H1 (cell line): Measurements from ENCODE around the gene MEIOB. TPM values are rescaled to one million over a fixed set of nuclear protein-coding genes. Genes with fewer than 3 reads are reported as not detected.

Experiments
- CTCF ChIA-PET: fragments of 300-600 bp; sonication (Branson Sonifier 250); formaldehyde crosslinking; loops from one replicate; lab custom pipeline; 2021; ENCODE audit not compliant: partially characterized antibody; lab: Charles Lee
- POLR2A ChIA-PET: fragments of 300-600 bp; sonication (Branson Sonifier 250); formaldehyde crosslinking; loops from one replicate; lab custom pipeline; 2021; ENCODE audit warnings: inconsistent platforms; ENCODE audit not compliant: partially characterized antibody; lab: Charles Lee
- DNase-seq, 2 experiments: peaks; one replicate each; pipeline versions ENCODE4 v3.0.0 to v3.0.0-alpha.2; 2010 to 2022; ENCODE audit warnings: low spot score in 2 of 2, low read depth in 1 of 2, mixed read lengths in 1 of 2
- FAIRE-seq: peaks from 2 replicates; lab custom pipeline; 2011; peaks lifted over from hg19 to GRCh38; lab: Jason Lieb, UNC
- H2AFZ ChIP-seq: 2 replicates; pipeline ENCODE4 v1.8.1; 2012; ENCODE audit warnings: low read length, inconsistent platforms
- H2AK5ac ChIP-seq: 2 replicates; pipeline ENCODE4 v1.6.1; 2013; ENCODE audit warnings: low read depth, low read length
- H2BK120ac ChIP-seq: replicated peaks from 2 replicates; pipeline ENCODE3; 2013; ENCODE audit warnings: low read depth, low read length, inconsistent platforms
- H2BK12ac ChIP-seq: 2 replicates; pipeline ENCODE4 v1.6.1; 2013; ENCODE audit warnings: low read depth, low read length
- H2BK15ac ChIP-seq: 2 replicates; pipeline ENCODE4 v1.6.1; 2013; ENCODE audit warnings: low read length
- H2BK20ac ChIP-seq: 2 replicates; pipeline ENCODE4 v1.6.1; 2013; ENCODE audit warnings: low read length
- H2BK5ac ChIP-seq: 2 replicates; pipeline ENCODE4 v1.6.1; 2013; ENCODE audit warnings: low read depth, low read length
- H3K14ac ChIP-seq: 2 replicates; pipeline ENCODE4 v1.6.1; 2013; ENCODE audit warnings: inconsistent platforms; ENCODE audit not compliant: insufficient read length
- H3K18ac ChIP-seq: 2 replicates; pipeline ENCODE4 v1.6.1; 2013; ENCODE audit warnings: low read length; ENCODE audit errors: extremely low read depth
- H3K23ac ChIP-seq: 2 replicates; pipeline ENCODE4 v1.6.1; 2013; ENCODE audit warnings: inconsistent platforms; ENCODE audit not compliant: insufficient read length
- H3K23me2 ChIP-seq: 2 replicates; pipeline ENCODE4 v1.6.1; 2013; ENCODE audit warnings: low read depth, low read length
- H3K27ac ChIP-seq: 2 replicates; pipeline ENCODE4 v1.6.1; 2011; ENCODE audit warnings: low read depth, low read length, inconsistent platforms
- H3K27me3 ChIP-seq, 4 experiments: replicated peaks in 1 of 4; 1 replicate in 1 of 4; 2 replicates in 3 of 4; pipeline versions ENCODE4 v1.6.1 to v1.8.1; 2011 to 2013; ENCODE audit warnings: low read length in 3 of 4, mild to moderate bottlenecking in 3 of 4, inconsistent platforms in 2 of 4, mixed read lengths in 2 of 4, moderate library complexity in 1 of 4; ENCODE audit not compliant: control insufficient read depth in 3 of 4, insufficient read depth in 3 of 4; ENCODE audit errors: extremely low read depth in 1 of 4
- H3K36me3 ChIP-seq, 4 experiments: 2 replicates each; pipeline versions ENCODE4 v1.6.1 to v1.8.1; 2011 to 2013; ENCODE audit warnings: mild to moderate bottlenecking in 4 of 4, low read length in 3 of 4, moderate library complexity in 2 of 4, control low read depth in 1 of 4, inconsistent platforms in 1 of 4; ENCODE audit not compliant: insufficient read depth in 4 of 4, control insufficient read depth in 2 of 4
- H3K4ac ChIP-seq: replicated peaks from 2 replicates; pipeline ENCODE3; 2013; ENCODE audit warnings: low read length, low read depth, mixed read lengths, inconsistent platforms; ENCODE audit not compliant: insufficient read length
- H3K4me1 ChIP-seq, 4 experiments: replicated peaks in 1 of 4; 1 replicate in 1 of 4; 2 replicates in 3 of 4; pipeline versions ENCODE4 v1.6.1 to v1.8.1; 2011 to 2013; ENCODE audit warnings: low read length in 3 of 4, inconsistent platforms in 2 of 4, mixed read lengths in 1 of 4; ENCODE audit not compliant: insufficient read depth in 4 of 4, control insufficient read depth in 3 of 4
- H3K4me2 ChIP-seq, 2 experiments: 2 replicates each; pipeline versions ENCODE4 v1.6.1 to v1.8.1; 2011 to 2013; ENCODE audit warnings: low read depth in 2 of 2, low read length in 2 of 2, control low read depth in 1 of 2, inconsistent platforms in 1 of 2, mild to moderate bottlenecking in 1 of 2; ENCODE audit not compliant: insufficient read depth in 1 of 2
- H3K4me3 ChIP-seq, 4 experiments: fragments of 200-600, 300-600 bp in 1 of 4; sonication (generic), shearing (Covaris generic), sonication (Bioruptor Twin) in 1 of 4; 2 replicates each; pipeline versions ENCODE4 v1.5.1 to v1.8.1; 2011 to 2016; ENCODE audit warnings: low read length in 4 of 4, low read depth in 3 of 4, control low read depth in 2 of 4, inconsistent platforms in 2 of 4, mild to moderate bottlenecking in 2 of 4, mixed read lengths in 1 of 4, moderate library complexity in 1 of 4; ENCODE audit not compliant: insufficient read depth in 2 of 4; ENCODE audit errors: extremely low read depth in 1 of 4
- H3K56ac ChIP-seq: replicated peaks from 2 replicates; pipeline ENCODE3; 2013; ENCODE audit warnings: low read depth, mild to moderate bottlenecking, mixed read lengths, low read length, inconsistent platforms; ENCODE audit not compliant: insufficient read length
- H3K79me1 ChIP-seq: 2 replicates; pipeline ENCODE4 v1.6.1; 2013; ENCODE audit warnings: low read depth, low read length, control low read depth
- H3K79me2 ChIP-seq, 2 experiments: 2 replicates each; pipeline versions ENCODE4 v1.6.1 to v1.8.1; 2012 to 2013; ENCODE audit warnings: low read length in 2 of 2, mild to moderate bottlenecking in 2 of 2, inconsistent platforms in 1 of 2; ENCODE audit not compliant: insufficient read depth in 2 of 2, control insufficient read depth in 1 of 2
- H3K9ac ChIP-seq, 4 experiments: replicated peaks in 1 of 4; 1 replicate in 1 of 4; 2 replicates in 3 of 4; pipeline versions ENCODE4 v1.6.1 to v1.8.1; 2011 to 2013; ENCODE audit warnings: low read depth in 3 of 4, low read length in 3 of 4, control low read depth in 2 of 4, mild to moderate bottlenecking in 2 of 4, moderate library complexity in 2 of 4, inconsistent platforms in 1 of 4; ENCODE audit errors: extremely low read depth in 1 of 4
- H3K9me3 ChIP-seq, 2 experiments: 2 replicates each; pipeline versions ENCODE4 v1.6.1 to v1.8.1; 2012 to 2013; ENCODE audit warnings: mild to moderate bottlenecking in 2 of 2, moderate library complexity in 2 of 2, control low read depth in 1 of 2, inconsistent platforms in 1 of 2, low read depth in 1 of 2, low read length in 1 of 2, mixed read lengths in 1 of 2; ENCODE audit not compliant: insufficient read depth in 2 of 2
- H4K20me1 ChIP-seq, 2 experiments: replicated peaks in 1 of 2; 2 replicates each; pipeline versions ENCODE3 to v1.8.1; 2011 to 2013; ENCODE audit warnings: inconsistent platforms in 2 of 2, low read length in 2 of 2, mild to moderate bottlenecking in 1 of 2; ENCODE audit not compliant: insufficient read depth in 2 of 2, control insufficient read depth in 1 of 2
- H4K5ac ChIP-seq: 2 replicates; pipeline ENCODE4 v1.6.1; 2013; ENCODE audit warnings: low read length, low read depth, mixed read lengths, inconsistent platforms; ENCODE audit not compliant: insufficient read length
- H4K8ac ChIP-seq: 2 replicates; pipeline ENCODE4 v1.8.0; 2013; ENCODE audit warnings: mild to moderate bottlenecking, moderate library complexity, low read length, inconsistent platforms; ENCODE audit not compliant: insufficient read depth; ENCODE audit errors: extremely low read depth
- H4K91ac ChIP-seq: replicated peaks from 2 replicates; pipeline ENCODE3; 2013; ENCODE audit warnings: low read length, mixed read lengths, inconsistent platforms; ENCODE audit not compliant: insufficient read length
- RXRA ChIP-seq: IDR thresholded peaks from 2 replicates; pipeline ENCODE4 v1.6.1; 2011; ENCODE audit warnings: low read depth, mild to moderate bottlenecking, low read length, moderate library complexity; ENCODE audit not compliant: insufficient read depth
- TAF1 ChIP-seq: IDR thresholded peaks from 2 replicates; pipeline ENCODE4 v1.6.1; 2011; ENCODE audit warnings: mild to moderate bottlenecking, low read depth, low read length
- WGBS, 2 experiments: shearing (Covaris generic) in 1 of 2; methylation state at CpG; one replicate each; pipeline versions ENCODE4 v1.1.6 to v1.1.7; 2013 to 2015; ENCODE audit warnings: low lambda C conversion rate in 2 of 2, mixed read lengths in 2 of 2, inconsistent platforms in 1 of 2, low coverage in 1 of 2, missing lambda C conversion rate in 1 of 2; ENCODE audit not compliant: insufficient replicate concordance in 2 of 2, insufficient coverage in 1 of 2, insufficient read length in 1 of 2; ENCODE audit errors: extremely low coverage in 1 of 2, missing lambda C conversion rate in 1 of 2; 5-methylcytosine and 5-hydroxymethylcytosine counted together
- polyA plus RNA-seq, 7 experiments: library from polyadenylated mRNA; depleted of rRNA in 3 of 7; stranded (reverse) in 5 of 7; unstranded in 2 of 7; fragments of >200 nt in 5 of 7; fragments of 200-250 nt in 2 of 7; gene quantifications; 1 replicate in 5 of 7; 2 replicates in 1 of 7; 4 replicates in 1 of 7; pipeline versions ENCODE4 v1.2.1 to v1.2.3, GENCODE V29; 2011 to 2013; ENCODE audit warnings: missing spikeins in 2 of 7, mixed read lengths in 2 of 7
- total RNA-seq: library from RNA; stranded (reverse); fragmentation: NEBNext Ultra II Directional; extraction: Animal tissue kit (Norgen Biotek cat#: 25700); gene quantifications from 2 replicates; pipeline ENCODE4 v1.2.1, GENCODE V29; 2021

Gene MEIOB
- total and polyA plus RNA-seq, 2 of the 8 experiments (the other 6 are each of a cell fraction or from before 2014, with no cell fraction given), result 0.63 to 1.1 TPM

GRCh38 chr16:1831186-1832075 lies 40.5 kb downstream of the MEIOB start:
- FAIRE-seq, result no peak
- Histone ChIP-seq H3K18ac (no peak overlapping the region), H3K27me3 (no peaks in the 10 kb centered on the region; a peak in 1 of 7 replicates), H3K79me1 (peaks cover 6% of the 10 kb centered on the region), H4K5ac (no peak overlapping the region), H3K9ac (no peak overlapping the region), H3K79me2 (peaks cover 0 to 20% of the 10 kb centered on the region in 2 experiments; a peak in 2 of 4 replicates), H3K9me3 (no peaks in the 10 kb centered on the region), H3K36me3 (no peaks in the 10 kb centered on the region), H3K4me2 (no peak overlapping the region), H2BK120ac (no peak overlapping the region), H4K8ac (no peak overlapping the region), H4K20me1 (peaks cover 0 to 2% of the 10 kb centered on the region in 2 experiments), H3K56ac (no peak overlapping the region), H3K23me2 (no peaks in the 10 kb centered on the region; the same call in 1 of the 2 replicates), H2BK20ac (no peak overlapping the region), H3K23ac (no peak overlapping the region), H3K14ac (no peak overlapping the region), H2AFZ (no peak overlapping the region), H2AK5ac (no peak overlapping the region), H4K91ac (no peak overlapping the region), H3K27ac (no peak overlapping the region), H2BK12ac (no peak overlapping the region), H3K4me1 (peaks cover 0 to 4% (median 0%) of the 10 kb centered on the region in 4 experiments; a peak in 3 of 7 replicates), H3K4ac (no peak overlapping the region), H3K4me3 (no peak overlapping the region), H2BK5ac (no peak overlapping the region), H2BK15ac (no peak overlapping the region)
- CTCF ChIA-PET, result interaction anchor here (0.6 to 1.6 kb wide), 3 partner anchors 10 to 121 kb away, joined by 3 read pairs; partner anchors contain the start of genes NUBP2 and SPSB3
- WGBS, 2 experiments, result 83% methylated on average over 19 of the region's 19 CpGs; no CpG with 5 or more reads in 1 of the 2 experiments
- no peak for DNase-seq
- POLR2A ChIA-PET, result no interaction called here
- TF ChIP-seq RXRA, result no peak
- no peak for TF ChIP-seq TAF1
